HEK293 (cell line): ENCODE data around the gene TNIP1.

Experiments used
- CTCF ChIA-PET: fragments of 350-600 bp; formaldehyde crosslinking; extraction: SDS; loops from one replicate; lab custom pipeline; 2021; ENCODE audit warnings: antibody characterized with exemption; lab: Yijun Ruan, JAX
- POLR2A ChIA-PET: fragments of 300-600 bp; formaldehyde crosslinking; extraction: SDS; loops from one replicate; lab custom pipeline; 2020; ENCODE audit warnings: antibody characterized with exemption, inconsistent platforms; lab: Yijun Ruan, JAX
- H3K27ac ChIP-seq: fragments of 200-500 bp; sonication (Bioruptor generic); 2 replicates; pipeline ENCODE4 v1.5.1; 2014; ENCODE audit warnings: low read depth, low read length, control low read depth, inconsistent platforms; ENCODE audit errors: extremely low read depth
- H3K36me3 ChIP-seq, 2 experiments: fragments of 200-500 bp in 1 of 2; sonication (Bioruptor generic) in 1 of 2; 1 replicate in 1 of 2; 2 replicates in 1 of 2; pipeline ENCODE4 v1.5.1; 2014 to 2017; ENCODE audit warnings: inconsistent platforms in 2 of 2, low read length in 2 of 2; ENCODE audit not compliant: control insufficient read depth in 2 of 2, insufficient read depth in 1 of 2
- H3K4me1 ChIP-seq: fragments of 200-500 bp; sonication (Bioruptor generic); 2 replicates; pipeline ENCODE4 v1.5.1; 2014; ENCODE audit warnings: mild to moderate bottlenecking, low read length, inconsistent platforms; ENCODE audit not compliant: control insufficient read depth, insufficient read depth
- H3K4me3 ChIP-seq: 2 replicates; pipeline ENCODE4 v1.5.1; 2011; ENCODE audit warnings: low read depth, mild to moderate bottlenecking, control low read depth, low read length, moderate library complexity
- H3K9me3 ChIP-seq: fragments of 200-500 bp; sonication (Bioruptor generic); 2 replicates; pipeline ENCODE4 v1.5.1; 2014; ENCODE audit warnings: low read depth, low read length, inconsistent platforms; ENCODE audit not compliant: control insufficient read depth, insufficient read depth
- BCL11B ChIP-seq: fragments of 450-650 bp; formaldehyde crosslinking; IDR thresholded peaks from 2 replicates; pipeline ENCODE4 v1.5.1; 2016; ENCODE audit warnings: low read depth, missing biosample characterization, missing genetic modification characterization
- KLF10 ChIP-seq: fragments of 450-650 bp; IDR thresholded peaks from 2 replicates; pipeline ENCODE4 v1.5.1; 2018; ENCODE audit warnings: missing biosample characterization, mild to moderate bottlenecking, missing genetic modification characterization
- KLF8 ChIP-seq: fragments of 450-650 bp; formaldehyde crosslinking; IDR thresholded peaks from 2 replicates; pipeline ENCODE4 v1.5.1; 2016; ENCODE audit warnings: missing biosample characterization, missing genetic modification characterization
- SCRT2 ChIP-seq: fragments of 450-650 bp; formaldehyde crosslinking; IDR thresholded peaks from 2 replicates; pipeline ENCODE4 v1.5.1; 2016; ENCODE audit warnings: missing biosample characterization, missing genetic modification characterization
- ZBTB17 ChIP-seq: fragments of 450-650 bp; formaldehyde crosslinking; IDR thresholded peaks from 2 replicates; pipeline ENCODE4 v1.5.1; 2016; ENCODE audit warnings: missing biosample characterization, missing genetic modification characterization
- ZBTB21 ChIP-seq: fragments of 450-650 bp; formaldehyde crosslinking; IDR thresholded peaks from 2 replicates; pipeline ENCODE4 v1.5.1; 2017; ENCODE audit warnings: missing biosample characterization, missing genetic modification characterization
- ZNF350 ChIP-seq: fragments of 450-650 bp; formaldehyde crosslinking; IDR thresholded peaks from 2 replicates; pipeline ENCODE4 v1.5.0; 2017; ENCODE audit warnings: missing biosample characterization, mild to moderate bottlenecking, missing genetic modification characterization
- ZNF366 ChIP-seq: fragments of 450-650 bp; formaldehyde crosslinking; conservative IDR thresholded peaks from 2 replicates; pipeline ENCODE4 v1.5.1; 2016; ENCODE audit warnings: missing biosample characterization, missing genetic modification characterization
- ZNF37A ChIP-seq: fragments of 450-650 bp; IDR thresholded peaks from 2 replicates; pipeline ENCODE4 v1.5.1; 2018; ENCODE audit warnings: missing biosample characterization, missing genetic modification characterization
- ZNF561 ChIP-seq: fragments of 450-650 bp; IDR thresholded peaks from 2 replicates; pipeline ENCODE4 v1.5.1; 2018; ENCODE audit warnings: missing biosample characterization, missing genetic modification characterization, borderline replicate concordance
- ZNF701 ChIP-seq: fragments of 450-650 bp; formaldehyde crosslinking; IDR thresholded peaks from 2 replicates; pipeline ENCODE4 v1.5.1; 2016; ENCODE audit warnings: missing biosample characterization, missing genetic modification characterization
- ZNF747 ChIP-seq: fragments of 450-650 bp; formaldehyde crosslinking; IDR thresholded peaks from 2 replicates; pipeline ENCODE4 v1.5.1; 2016; ENCODE audit warnings: missing biosample characterization, missing genetic modification characterization
- ZNF768 ChIP-seq: fragments of 450-650 bp; formaldehyde crosslinking; IDR thresholded peaks from 2 replicates; pipeline ENCODE4 v1.5.1; 2018; ENCODE audit warnings: missing biosample characterization, mild to moderate bottlenecking, missing genetic modification characterization
- ZNF785 ChIP-seq: fragments of 450-650 bp; formaldehyde crosslinking; IDR thresholded peaks from 2 replicates; pipeline ENCODE4 v1.5.1; 2016; ENCODE audit warnings: missing biosample characterization, missing genetic modification characterization
- TF ChIP-seq, protein P1 (sequence below): fragments of 450-650 bp; IDR thresholded peaks from 2 replicates; pipeline ENCODE4 v1.5.1; 2018; ENCODE audit warnings: missing biosample characterization, mild to moderate bottlenecking, missing genetic modification characterization
- TF ChIP-seq, protein P2 (sequence below): fragments of 450-650 bp; formaldehyde crosslinking; IDR thresholded peaks from 2 replicates; pipeline ENCODE4 v1.5.1; 2016; ENCODE audit warnings: missing biosample characterization, missing genetic modification characterization
- TF ChIP-seq, protein P3 (sequence below): fragments of 450-650 bp; formaldehyde crosslinking; IDR thresholded peaks from 2 replicates; pipeline ENCODE4 v1.5.1; 2016; ENCODE audit warnings: missing biosample characterization, missing genetic modification characterization
- TF ChIP-seq, protein P4 (sequence below): fragments of 450-650 bp; formaldehyde crosslinking; IDR thresholded peaks from 2 replicates; pipeline ENCODE4; 2016; ENCODE audit warnings: missing biosample characterization, missing genetic modification characterization
- TF ChIP-seq, protein P5 (sequence below): fragments of 450-650 bp; formaldehyde crosslinking; IDR thresholded peaks from 2 replicates; pipeline ENCODE4 v1.5.1; 2016; ENCODE audit warnings: missing biosample characterization, missing genetic modification characterization

TNIP1 gene

DNA sequence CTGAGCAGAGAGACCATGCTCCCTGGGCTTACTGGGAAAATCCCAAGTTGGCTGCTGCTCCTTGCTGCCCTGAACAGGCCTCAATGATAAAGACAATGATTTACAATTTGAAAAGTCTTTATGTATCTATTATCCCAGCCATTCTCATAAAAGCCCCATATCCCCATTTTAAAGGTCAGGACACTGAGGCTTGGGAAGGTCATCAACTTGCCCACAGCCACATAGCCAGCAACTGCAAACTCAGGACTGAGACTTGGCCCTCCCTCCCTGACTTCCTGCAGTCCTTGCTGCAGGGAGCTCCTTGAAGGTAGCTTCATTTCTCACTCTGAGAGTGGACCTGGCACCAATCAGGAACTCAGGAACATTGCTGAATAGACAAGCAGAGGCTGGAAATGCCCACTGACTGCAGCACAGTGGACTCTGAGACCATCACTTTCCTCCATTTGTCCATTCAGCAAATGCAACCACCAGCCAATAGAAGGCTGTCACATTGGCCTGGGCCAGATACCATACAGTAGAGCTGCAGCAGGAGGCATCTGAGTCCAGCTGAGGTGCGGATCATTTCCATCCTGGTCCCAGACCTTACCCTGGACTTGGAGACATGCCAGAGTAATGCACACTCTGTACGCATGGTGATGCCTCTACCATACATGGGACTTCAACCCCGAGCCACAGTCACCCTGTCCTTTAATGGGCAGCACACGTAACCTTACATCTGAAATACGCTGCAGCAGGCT is 18.3 kb downstream of the TNIP1 start (continued):
- TF ChIP-seq ZNF366 (tag by site-specific recombination) (no peak), ZNF701 (tag by site-specific recombination) (no peak)

DNA sequence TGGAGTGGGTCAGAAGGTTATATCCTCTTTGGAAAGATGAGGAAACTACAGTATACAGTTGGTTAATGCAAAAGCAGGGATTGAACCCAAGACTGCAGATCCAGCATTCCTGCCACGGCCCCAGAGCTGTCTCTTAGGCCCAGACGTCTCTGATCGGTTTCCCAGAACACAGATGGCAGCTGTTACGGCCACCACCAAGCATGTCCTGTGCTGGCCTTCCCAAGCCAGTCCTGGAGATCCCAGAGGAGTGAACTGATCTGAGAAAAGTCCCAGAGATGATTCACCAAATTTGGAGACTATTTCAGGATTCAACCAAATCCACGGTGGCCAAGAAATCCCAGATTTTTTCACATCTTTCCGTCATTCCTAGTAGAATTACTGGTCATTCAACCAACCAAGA is 20.1 kb downstream of the TNIP1 start:
- CTCF ChIA-PET: interaction anchor here (0.7 to 1.9 kb wide), 2 partner anchors 12 to 55 kb away, joined by 4 to 7 read pairs; no protein-coding TSS in a partner anchor
- no peaks in the 10 kb centered on the region for H3K4me1 ChIP-seq
- POLR2A ChIA-PET: no interaction called here
- H3K36me3 ChIP-seq: peaks cover 19 to 75% of the 10 kb centered on the region in 2 experiments; a peak in 2 of 3 replicates
- H3K9me3 ChIP-seq: no peaks in the 10 kb centered on the region
- no peak overlapping the region for H3K4me3 ChIP-seq
- TF ChIP-seq, protein P1, sequence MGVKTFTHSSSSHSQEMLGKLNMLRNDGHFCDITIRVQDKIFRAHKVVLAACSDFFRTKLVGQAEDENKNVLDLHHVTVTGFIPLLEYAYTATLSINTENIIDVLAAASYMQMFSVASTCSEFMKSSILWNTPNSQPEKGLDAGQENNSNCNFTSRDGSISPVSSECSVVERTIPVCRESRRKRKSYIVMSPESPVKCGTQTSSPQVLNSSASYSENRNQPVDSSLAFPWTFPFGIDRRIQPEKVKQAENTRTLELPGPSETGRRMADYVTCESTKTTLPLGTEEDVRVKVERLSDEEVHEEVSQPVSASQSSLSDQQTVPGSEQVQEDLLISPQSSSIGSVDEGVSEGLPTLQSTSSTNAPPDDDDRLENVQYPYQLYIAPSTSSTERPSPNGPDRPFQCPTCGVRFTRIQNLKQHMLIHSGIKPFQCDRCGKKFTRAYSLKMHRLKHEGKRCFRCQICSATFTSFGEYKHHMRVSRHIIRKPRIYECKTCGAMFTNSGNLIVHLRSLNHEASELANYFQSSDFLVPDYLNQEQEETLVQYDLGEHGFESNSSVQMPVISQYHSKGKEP (tag by site-specific recombination): no peak
- TF ChIP-seq ZNF747 (tag by site-specific recombination): no peak
- no peak for TF ChIP-seq ZNF37A
- TF ChIP-seq, protein P2, sequence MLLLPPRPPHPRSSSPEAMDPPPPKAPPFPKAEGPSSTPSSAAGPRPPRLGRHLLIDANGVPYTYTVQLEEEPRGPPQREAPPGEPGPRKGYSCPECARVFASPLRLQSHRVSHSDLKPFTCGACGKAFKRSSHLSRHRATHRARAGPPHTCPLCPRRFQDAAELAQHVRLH (tag by site-specific recombination): no peak
- no peak overlapping the region for H3K27ac ChIP-seq

DNA sequence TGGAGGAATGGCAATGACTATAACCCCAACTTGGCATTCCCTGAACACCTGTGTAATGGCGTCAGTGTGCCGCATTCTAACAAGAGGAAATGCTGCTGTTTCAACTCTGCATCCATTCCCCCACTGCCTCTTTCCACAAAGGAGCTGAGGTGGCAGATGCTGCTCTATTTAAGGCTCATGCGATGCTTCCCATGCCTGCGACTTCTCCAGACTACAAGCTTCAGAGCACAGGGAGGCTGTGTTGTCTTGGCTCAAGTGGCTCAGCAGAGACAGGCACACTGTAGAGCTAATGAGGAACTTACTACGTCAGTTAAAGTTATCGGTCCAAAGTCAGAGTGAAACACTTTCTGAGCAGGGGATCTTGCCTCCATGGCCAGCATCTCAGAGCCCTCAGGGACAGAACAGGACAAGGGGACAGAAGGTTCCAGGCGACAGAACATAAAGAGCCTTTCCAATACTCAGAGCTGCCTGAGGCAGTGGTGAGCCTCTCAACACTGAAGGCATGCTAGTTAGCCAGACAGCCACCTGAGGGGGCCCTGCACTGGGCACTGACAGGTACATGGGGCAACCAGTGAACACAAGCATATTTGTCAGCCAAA is 21.8 kb downstream of the TNIP1 start:
- H3K4me1 ChIP-seq: no peaks in the 10 kb centered on the region
- H3K27ac ChIP-seq: no peak overlapping the region
- ChIA-PET POLR2A (no interaction called here), CTCF (interaction anchor here (0.9 to 2.5 kb wide), 3 partner anchors 11 to 180 kb away, joined by 3 to 14 read pairs (median 5); partner anchors contain the start of gene TNIP1)
- H3K4me3 ChIP-seq: no peak overlapping the region
- no peaks in the 10 kb centered on the region for H3K9me3 ChIP-seq
- H3K36me3 ChIP-seq: peaks cover 26 to 89% of the 10 kb centered on the region in 2 experiments; a peak in 2 of 3 replicates
- TF ChIP-seq ZBTB21: no peak
- TF ChIP-seq ZNF785 (tag by site-specific recombination): no peak
- no peak for TF ChIP-seq ZBTB17 (tag by site-specific recombination)
- TF ChIP-seq, protein P3, sequence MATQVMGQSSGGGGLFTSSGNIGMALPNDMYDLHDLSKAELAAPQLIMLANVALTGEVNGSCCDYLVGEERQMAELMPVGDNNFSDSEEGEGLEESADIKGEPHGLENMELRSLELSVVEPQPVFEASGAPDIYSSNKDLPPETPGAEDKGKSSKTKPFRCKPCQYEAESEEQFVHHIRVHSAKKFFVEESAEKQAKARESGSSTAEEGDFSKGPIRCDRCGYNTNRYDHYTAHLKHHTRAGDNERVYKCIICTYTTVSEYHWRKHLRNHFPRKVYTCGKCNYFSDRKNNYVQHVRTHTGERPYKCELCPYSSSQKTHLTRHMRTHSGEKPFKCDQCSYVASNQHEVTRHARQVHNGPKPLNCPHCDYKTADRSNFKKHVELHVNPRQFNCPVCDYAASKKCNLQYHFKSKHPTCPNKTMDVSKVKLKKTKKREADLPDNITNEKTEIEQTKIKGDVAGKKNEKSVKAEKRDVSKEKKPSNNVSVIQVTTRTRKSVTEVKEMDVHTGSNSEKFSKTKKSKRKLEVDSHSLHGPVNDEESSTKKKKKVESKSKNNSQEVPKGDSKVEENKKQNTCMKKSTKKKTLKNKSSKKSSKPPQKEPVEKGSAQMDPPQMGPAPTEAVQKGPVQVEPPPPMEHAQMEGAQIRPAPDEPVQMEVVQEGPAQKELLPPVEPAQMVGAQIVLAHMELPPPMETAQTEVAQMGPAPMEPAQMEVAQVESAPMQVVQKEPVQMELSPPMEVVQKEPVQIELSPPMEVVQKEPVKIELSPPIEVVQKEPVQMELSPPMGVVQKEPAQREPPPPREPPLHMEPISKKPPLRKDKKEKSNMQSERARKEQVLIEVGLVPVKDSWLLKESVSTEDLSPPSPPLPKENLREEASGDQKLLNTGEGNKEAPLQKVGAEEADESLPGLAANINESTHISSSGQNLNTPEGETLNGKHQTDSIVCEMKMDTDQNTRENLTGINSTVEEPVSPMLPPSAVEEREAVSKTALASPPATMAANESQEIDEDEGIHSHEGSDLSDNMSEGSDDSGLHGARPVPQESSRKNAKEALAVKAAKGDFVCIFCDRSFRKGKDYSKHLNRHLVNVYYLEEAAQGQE (tag by site-specific recombination): no peak
- no peak for TF ChIP-seq ZNF350 (tag by site-specific recombination)
- TF ChIP-seq ZNF768 (tag by site-specific recombination): no peak
- TF ChIP-seq, all 188 proteins: peak for 0

DNA sequence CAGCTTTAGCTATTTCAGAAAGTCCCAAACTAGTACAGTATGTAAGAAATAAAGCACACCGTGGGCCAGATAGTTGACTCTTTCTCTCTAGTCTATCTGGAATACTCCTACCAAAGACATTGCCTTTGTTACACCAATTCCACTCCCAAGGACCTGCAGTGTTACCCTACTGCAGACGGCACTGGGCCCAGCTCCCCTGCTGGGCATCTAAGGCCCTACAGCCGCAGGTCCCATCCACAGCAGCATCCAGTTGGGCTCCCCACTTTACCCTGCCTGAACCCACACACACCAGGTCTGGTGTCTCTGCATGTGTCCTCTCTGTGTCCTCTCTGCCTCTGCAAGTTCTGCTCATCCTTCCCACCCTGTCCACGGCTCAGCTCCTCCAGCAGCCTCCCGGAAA is 22.5 kb downstream of the TNIP1 start:
- ChIA-PET POLR2A (no interaction called here), CTCF (interaction anchor here (0.7 to 2.5 kb wide), 4 partner anchors 10 to 181 kb away, joined by 3 to 14 read pairs (median 4); partner anchors contain the start of gene TNIP1)
- H3K27ac ChIP-seq: no peak overlapping the region
- H3K4me3 ChIP-seq: no peak overlapping the region
- H3K9me3 ChIP-seq: no peaks in the 10 kb centered on the region
- H3K36me3 ChIP-seq: peaks cover 26 to 92% of the 10 kb centered on the region in 2 experiments; a peak in 2 of 3 replicates
- no peaks in the 10 kb centered on the region for H3K4me1 ChIP-seq
- TF ChIP-seq ZNF561: no peak
- TF ChIP-seq, protein P4, sequence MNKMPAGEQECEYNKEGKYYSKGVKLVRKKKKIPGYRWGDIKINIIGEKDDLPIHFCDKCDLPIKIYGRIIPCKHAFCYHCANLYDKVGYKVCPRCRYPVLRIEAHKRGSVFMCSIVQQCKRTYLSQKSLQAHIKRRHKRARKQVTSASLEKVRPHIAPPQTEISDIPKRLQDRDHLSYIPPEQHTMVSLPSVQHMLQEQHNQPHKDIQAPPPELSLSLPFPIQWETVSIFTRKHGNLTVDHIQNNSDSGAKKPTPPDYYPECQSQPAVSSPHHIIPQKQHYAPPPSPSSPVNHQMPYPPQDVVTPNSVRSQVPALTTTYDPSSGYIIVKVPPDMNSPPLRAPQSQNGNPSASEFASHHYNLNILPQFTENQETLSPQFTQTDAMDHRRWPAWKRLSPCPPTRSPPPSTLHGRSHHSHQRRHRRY: no peak
- no peak for TF ChIP-seq KLF8
- TF ChIP-seq, protein P5, sequence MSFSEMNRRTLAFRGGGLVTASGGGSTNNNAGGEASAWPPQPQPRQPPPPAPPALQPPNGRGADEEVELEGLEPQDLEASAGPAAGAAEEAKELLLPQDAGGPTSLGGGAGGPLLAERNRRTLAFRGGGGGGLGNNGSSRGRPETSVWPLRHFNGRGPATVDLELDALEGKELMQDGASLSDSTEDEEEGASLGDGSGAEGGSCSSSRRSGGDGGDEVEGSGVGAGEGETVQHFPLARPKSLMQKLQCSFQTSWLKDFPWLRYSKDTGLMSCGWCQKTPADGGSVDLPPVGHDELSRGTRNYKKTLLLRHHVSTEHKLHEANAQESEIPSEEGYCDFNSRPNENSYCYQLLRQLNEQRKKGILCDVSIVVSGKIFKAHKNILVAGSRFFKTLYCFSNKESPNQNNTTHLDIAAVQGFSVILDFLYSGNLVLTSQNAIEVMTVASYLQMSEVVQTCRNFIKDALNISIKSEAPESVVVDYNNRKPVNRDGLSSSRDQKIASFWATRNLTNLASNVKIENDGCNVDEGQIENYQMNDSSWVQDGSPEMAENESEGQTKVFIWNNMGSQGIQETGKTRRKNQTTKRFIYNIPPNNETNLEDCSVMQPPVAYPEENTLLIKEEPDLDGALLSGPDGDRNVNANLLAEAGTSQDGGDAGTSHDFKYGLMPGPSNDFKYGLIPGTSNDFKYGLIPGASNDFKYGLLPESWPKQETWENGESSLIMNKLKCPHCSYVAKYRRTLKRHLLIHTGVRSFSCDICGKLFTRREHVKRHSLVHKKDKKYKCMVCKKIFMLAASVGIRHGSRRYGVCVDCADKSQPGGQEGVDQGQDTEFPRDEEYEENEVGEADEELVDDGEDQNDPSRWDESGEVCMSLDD (tag by site-specific recombination): no peak
- no peak for TF ChIP-seq KLF10 (tag by site-specific recombination)
- no peak for TF ChIP-seq BCL11B (tag by site-specific recombination)
- TF ChIP-seq SCRT2: no peak
